ENCODE measurements around the gene SLC16A5. TPM values are rescaled to one million over a fixed set of nuclear protein-coding genes. Genes with fewer than 3 reads are reported as not detected.
A peak's percentile ranks its signal among the peaks of the same experiment; 100 is the strongest.

Gene SLC16A5
- total RNA-seq, 4 donors from 2014 or later = 4.6 to 27.9 (median 7.7) TPM

DNA sequence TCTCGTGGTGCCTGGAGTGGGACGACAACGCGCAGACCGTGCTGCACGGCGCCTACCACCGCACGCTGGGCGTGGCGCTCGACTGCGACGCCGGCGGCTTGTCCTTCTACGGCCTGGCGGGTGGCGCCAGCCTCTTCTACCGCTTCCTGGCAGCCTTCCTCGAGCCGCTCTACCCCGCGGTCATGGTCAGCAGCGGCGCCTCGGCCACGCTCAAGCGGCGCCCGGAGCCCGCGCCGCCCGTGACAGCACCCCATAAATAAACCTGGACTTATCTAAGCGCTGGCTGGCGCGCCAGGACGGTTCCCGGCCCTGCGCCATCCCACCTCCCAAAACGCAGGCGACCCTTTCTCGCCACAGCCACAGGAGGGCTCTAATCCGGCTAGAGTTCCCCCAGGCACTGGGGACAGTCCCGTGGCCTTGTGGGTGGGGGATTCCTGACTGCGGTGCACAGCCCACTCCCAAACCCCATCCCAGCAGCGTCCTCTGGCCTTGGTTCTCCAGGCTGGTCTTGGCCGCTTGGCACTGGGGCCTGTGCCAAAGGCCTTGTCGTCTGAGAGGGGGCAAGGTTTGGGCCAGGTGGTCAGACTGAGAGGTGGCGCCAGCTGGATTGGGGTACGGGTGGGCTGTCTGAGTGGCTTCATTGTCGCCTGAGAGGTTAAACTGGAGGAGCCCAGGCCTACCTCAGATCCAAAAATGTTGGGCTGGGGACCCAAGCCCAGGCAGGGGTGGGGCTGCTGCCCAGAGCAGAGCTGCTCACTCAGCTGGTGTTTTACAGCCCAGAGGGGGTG is 10.1 kb upstream of the SLC16A5 start:
- 20 to 28% methylated on average over 26 to 51 of the region's 53 CpGs for WGBS, 2 donors
- Histone ChIP-seq H3K9me3 (no peaks in the 10 kb centered on the region), H3K4me3 (peak overlapping the region; percentile 23 to 51 (median 39)), H3K27me3 (no peaks in the 10 kb centered on the region), H3K4me1 (peaks cover 0 to 43% (median 26%) of the 10 kb centered on the region in 4 donors), H3K36me3 (no peaks in the 10 kb centered on the region), H3K27ac (peak overlapping the region; percentile 39 to 75 (median 56))
- no peak for DNase-seq (ENCODE audit: low spot score in 2 of 2)
- no peak for TF ChIP-seq POLR2A (IDR thresholded peaks at IDR 0.05)
- TF ChIP-seq, protein P1, sequence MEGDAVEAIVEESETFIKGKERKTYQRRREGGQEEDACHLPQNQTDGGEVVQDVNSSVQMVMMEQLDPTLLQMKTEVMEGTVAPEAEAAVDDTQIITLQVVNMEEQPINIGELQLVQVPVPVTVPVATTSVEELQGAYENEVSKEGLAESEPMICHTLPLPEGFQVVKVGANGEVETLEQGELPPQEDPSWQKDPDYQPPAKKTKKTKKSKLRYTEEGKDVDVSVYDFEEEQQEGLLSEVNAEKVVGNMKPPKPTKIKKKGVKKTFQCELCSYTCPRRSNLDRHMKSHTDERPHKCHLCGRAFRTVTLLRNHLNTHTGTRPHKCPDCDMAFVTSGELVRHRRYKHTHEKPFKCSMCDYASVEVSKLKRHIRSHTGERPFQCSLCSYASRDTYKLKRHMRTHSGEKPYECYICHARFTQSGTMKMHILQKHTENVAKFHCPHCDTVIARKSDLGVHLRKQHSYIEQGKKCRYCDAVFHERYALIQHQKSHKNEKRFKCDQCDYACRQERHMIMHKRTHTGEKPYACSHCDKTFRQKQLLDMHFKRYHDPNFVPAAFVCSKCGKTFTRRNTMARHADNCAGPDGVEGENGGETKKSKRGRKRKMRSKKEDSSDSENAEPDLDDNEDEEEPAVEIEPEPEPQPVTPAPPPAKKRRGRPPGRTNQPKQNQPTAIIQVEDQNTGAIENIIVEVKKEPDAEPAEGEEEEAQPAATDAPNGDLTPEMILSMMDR (IDR thresholded peaks at IDR 0.05) = peak in 3 of 5 experiments; percentile 11 to 27 (median 12)

DNA sequence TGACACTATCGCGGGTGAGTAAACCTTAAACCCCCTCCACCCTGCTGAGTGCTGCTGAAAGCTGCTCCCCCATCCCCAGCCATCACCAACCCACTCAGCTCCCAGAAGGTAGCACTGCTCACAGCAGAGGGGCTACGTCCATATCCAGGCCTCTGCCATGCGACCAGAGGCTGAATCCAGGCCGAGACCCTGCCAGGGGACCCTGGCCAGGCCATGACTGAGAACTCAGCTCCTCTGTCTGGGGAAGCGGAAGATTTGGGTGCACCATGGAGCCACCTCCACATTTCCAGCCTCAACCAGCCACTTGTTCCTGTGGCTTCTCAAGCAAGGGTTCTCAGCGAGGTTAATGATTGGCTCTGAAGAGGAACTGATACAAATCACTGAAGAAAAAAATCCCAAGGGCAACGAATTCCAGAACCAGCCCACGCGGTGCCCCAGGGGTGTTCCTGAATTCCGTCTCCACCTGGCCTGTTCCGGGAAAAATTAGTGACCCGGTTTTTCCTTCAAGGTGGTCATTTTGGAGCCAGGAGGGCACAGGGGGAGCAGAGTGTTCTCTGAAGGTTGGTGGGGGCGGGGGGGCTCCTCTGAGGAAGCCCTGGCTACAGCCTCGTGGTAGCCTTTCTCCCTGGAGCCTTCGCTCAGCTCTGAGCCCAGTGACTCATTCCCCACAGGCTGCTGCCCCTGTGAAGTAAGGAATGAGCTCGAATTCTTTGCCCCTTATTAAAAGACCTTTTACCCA is 9.3 kb upstream of the SLC16A5 start:
- no peak overlapping the region for H3K4me3 ChIP-seq
- H3K27ac ChIP-seq = peak overlapping the region in 3 of 4 donors; percentile 15 to 75 (median 72)
- TF ChIP-seq POLR2A (IDR thresholded peaks at IDR 0.05) = no peak
- TF ChIP-seq, protein P1 (IDR thresholded peaks at IDR 0.05) = no peak
- no peak for TF ChIP-seq EP300 (IDR thresholded peaks at IDR 0.05)
- H3K36me3 ChIP-seq = no peaks in the 10 kb centered on the region
- 57 to 66% methylated on average over 17 of the region's 17 CpGs for WGBS, 2 donors
- H3K27me3 ChIP-seq = no peaks in the 10 kb centered on the region
- H3K9me3 ChIP-seq = no peaks in the 10 kb centered on the region
- no peak for DNase-seq (ENCODE audit: low spot score in 2 of 2)
- peaks cover 0 to 44% (median 26%) of the 10 kb centered on the region in 4 donors for H3K4me1 ChIP-seq

DNA sequence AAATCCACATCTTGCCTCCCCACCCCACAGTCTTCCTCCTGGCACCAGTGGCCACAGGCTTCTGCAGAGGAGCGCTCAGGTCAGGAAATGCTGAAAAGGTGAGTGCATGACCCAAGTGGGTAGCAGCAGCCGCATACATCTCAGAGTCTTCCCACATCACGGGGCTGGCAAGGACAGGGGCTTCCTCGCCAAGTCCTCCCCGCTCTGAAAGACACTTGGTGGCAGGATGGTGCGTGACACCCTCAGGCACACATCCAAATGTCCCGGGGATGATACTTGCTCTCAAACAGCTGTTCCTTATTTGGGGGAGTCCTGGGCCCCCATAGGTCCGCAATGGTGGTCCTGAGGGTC is 8.8 kb upstream of the SLC16A5 start:
- Histone ChIP-seq H3K4me1 (peaks cover 0 to 50% (median 26%) of the 10 kb centered on the region in 4 donors), H3K36me3 (no peaks in the 10 kb centered on the region), H3K27ac (peak overlapping the region in 2 of 4 donors; percentile 15 to 72), H3K4me3 (no peak overlapping the region), H3K27me3 (no peaks in the 10 kb centered on the region), H3K9me3 (no peaks in the 10 kb centered on the region)
- DNase-seq (ENCODE audit: low spot score in 2 of 2) = no peak
- TF ChIP-seq, protein P1 (IDR thresholded peaks at IDR 0.05) = no peak
- TF ChIP-seq POLR2A (IDR thresholded peaks at IDR 0.05) (no peak), EP300 (IDR thresholded peaks at IDR 0.05) (no peak)
- WGBS, 2 donors = 53 to 75% methylated on average over 7 of the region's 8 CpGs

DNA sequence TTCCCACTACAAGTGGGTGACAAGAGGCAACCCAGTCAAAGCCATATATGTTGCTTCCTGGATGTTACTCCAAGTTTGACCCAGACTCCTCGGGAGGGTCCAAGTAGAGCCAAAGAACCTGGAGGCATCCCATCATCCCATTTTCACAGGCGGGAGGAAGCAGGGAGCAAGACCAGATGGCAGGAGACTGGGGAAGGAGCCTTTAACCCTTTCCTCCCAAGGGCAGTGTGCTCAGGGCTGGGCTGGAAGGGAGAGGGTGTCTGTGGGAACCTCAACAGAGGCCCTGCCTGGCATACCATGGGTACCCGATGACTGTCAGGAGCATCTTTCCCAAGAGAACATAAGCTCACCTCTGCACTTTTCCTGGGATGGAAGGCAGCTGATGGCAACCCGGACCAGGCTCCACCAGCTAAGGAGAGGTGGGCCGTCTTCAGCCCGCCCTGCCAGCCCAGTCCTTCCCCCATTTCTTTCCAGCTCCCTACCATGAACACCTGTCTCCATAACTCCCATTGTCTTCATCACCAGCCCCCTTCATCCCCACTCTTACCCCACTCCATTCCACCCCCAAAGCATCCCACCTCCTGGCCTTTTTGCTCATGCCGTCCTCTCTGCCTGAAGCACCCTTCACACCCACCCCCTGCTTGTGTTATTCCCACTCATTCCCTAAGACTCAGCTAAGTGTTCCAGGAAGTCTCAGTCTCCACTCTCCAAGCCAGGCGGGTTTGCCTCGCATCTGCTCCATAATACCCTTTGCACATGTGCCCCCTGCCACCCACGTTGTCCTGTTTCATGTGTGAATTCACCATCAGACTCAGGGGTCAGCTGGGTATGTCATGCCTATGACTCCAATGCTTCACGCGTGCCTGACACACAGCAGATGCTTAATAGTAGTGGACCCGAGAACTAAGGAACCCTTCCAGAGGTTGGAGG is 5.9 kb upstream of the SLC16A5 start:
- Histone ChIP-seq H3K4me1 (peaks cover 0 to 52% (median 25%) of the 10 kb centered on the region in 4 donors), H3K4me3 (no peak overlapping the region), H3K27me3 (no peaks in the 10 kb centered on the region), H3K9me3 (no peaks in the 10 kb centered on the region), H3K36me3 (no peaks in the 10 kb centered on the region), H3K27ac (no peak overlapping the region)
- WGBS, 2 donors = 74 to 75% methylated on average over 13 of the region's 13 CpGs
- no peak for DNase-seq (ENCODE audit: low spot score in 2 of 2)
- TF ChIP-seq POLR2A (IDR thresholded peaks at IDR 0.05) (no peak), EP300 (IDR thresholded peaks at IDR 0.05) (no peak)

DNA sequence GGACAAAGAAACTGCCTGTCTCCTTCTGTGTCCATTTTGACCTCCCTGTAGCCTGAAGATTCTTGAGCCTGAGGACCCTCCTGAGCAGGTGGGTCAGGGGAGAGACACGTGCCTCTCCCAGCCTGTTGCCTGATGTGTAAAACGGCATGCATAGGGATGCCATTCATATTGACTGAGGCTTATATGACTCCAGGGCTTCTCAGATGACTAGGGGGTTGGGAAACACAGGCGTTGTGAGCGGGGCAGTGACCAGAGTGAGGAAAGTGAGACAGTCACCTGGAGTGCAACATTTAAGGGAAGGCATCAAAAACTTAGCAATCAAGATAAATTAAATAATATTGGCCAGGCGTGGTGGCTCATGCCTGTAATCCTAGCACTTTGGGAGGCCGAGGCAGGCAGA is 5.1 kb upstream of the SLC16A5 start:
- 75 to 78% methylated on average over 6 of the region's 6 CpGs for WGBS, 2 donors
- Histone ChIP-seq H3K36me3 (no peaks in the 10 kb centered on the region), H3K9me3 (no peaks in the 10 kb centered on the region), H3K27ac (no peak overlapping the region), H3K4me3 (no peak overlapping the region), H3K27me3 (no peaks in the 10 kb centered on the region), H3K4me1 (peaks cover 0 to 52% (median 24%) of the 10 kb centered on the region in 4 donors)
- DNase-seq (ENCODE audit: low spot score in 2 of 2) = no peak
- TF ChIP-seq POLR2A (IDR thresholded peaks at IDR 0.05) = no peak
- TF ChIP-seq, protein P1 (IDR thresholded peaks at IDR 0.05) = no peak
- TF ChIP-seq EP300 (IDR thresholded peaks at IDR 0.05) = no peak
